ENCODE results near the gene ATP9B.

DNA sequence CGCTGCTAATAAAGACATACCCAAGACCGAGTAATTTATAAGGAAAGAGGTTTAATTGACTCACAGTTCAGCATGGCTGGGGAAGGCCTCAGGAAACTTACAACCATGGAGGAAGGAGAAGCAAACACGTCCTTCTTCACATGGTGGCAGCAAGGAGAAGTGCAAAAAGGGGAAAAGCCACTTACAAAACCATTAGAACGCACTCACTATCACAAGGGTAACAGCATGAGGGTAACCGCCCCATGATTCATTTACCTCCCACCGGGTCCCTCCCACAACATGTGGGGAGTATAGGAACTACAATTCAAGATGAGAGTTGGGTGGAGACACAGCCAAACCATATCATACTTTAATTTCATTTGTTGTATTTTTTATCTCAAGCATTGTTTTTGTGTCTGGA, 67.5 kb downstream of the ATP9B start:
- TF ChIP-seq, protein P1, sequence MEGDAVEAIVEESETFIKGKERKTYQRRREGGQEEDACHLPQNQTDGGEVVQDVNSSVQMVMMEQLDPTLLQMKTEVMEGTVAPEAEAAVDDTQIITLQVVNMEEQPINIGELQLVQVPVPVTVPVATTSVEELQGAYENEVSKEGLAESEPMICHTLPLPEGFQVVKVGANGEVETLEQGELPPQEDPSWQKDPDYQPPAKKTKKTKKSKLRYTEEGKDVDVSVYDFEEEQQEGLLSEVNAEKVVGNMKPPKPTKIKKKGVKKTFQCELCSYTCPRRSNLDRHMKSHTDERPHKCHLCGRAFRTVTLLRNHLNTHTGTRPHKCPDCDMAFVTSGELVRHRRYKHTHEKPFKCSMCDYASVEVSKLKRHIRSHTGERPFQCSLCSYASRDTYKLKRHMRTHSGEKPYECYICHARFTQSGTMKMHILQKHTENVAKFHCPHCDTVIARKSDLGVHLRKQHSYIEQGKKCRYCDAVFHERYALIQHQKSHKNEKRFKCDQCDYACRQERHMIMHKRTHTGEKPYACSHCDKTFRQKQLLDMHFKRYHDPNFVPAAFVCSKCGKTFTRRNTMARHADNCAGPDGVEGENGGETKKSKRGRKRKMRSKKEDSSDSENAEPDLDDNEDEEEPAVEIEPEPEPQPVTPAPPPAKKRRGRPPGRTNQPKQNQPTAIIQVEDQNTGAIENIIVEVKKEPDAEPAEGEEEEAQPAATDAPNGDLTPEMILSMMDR (IDR thresholded peaks at IDR 0.05 in 2 of 3, conservative IDR thresholded peaks at IDR 0.05 in 1 of 3; ENCODE audit: control insufficient read depth in 2 of 3, extremely low read depth in 1 of 3, insufficient read depth in 1 of 3, low read depth in 3 of 3, low read length in 3 of 3) = no peak
- TF ChIP-seq SIN3A (IDR thresholded peaks at IDR 0.05; ENCODE audit: low read depth, low read length) (no peak), CREM (IDR thresholded peaks at IDR 0.05; ENCODE audit: low read depth) (no peak), SMC3 (IDR thresholded peaks at IDR 0.05; ENCODE audit: borderline replicate concordance, low read length) (no peak), IKZF2 (IDR thresholded peaks at IDR 0.05) (no peak), MAX (IDR thresholded peaks at IDR 0.05; ENCODE audit: low read depth, low read length) (no peak), EZH2 (IDR thresholded peaks at IDR 0.05; ENCODE audit: borderline replicate concordance, control insufficient read depth, low read depth, low read length) (no peak), POLR2A (IDR thresholded peaks at IDR 0.05; ENCODE audit: low read depth, low read length) (no peak), MXI1 (IDR thresholded peaks at IDR 0.05; ENCODE audit: low read depth, low read length) (no peak)
- TF ChIP-seq, protein P2, sequence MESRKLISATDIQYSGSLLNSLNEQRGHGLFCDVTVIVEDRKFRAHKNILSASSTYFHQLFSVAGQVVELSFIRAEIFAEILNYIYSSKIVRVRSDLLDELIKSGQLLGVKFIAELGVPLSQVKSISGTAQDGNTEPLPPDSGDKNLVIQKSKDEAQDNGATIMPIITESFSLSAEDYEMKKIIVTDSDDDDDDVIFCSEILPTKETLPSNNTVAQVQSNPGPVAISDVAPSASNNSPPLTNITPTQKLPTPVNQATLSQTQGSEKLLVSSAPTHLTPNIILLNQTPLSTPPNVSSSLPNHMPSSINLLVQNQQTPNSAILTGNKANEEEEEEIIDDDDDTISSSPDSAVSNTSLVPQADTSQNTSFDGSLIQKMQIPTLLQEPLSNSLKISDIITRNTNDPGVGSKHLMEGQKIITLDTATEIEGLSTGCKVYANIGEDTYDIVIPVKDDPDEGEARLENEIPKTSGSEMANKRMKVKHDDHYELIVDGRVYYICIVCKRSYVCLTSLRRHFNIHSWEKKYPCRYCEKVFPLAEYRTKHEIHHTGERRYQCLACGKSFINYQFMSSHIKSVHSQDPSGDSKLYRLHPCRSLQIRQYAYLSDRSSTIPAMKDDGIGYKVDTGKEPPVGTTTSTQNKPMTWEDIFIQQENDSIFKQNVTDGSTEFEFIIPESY (IDR thresholded peaks at IDR 0.05) = no peak
